Measurements from ENCODE around the gene CLCNKA.
"Not testable (repeated sequence)": the region's sequence is repeated elsewhere in the genome, so short reads cannot be mapped to it uniquely, and the experiment has no call there.

CLCNKA gene

DNA sequence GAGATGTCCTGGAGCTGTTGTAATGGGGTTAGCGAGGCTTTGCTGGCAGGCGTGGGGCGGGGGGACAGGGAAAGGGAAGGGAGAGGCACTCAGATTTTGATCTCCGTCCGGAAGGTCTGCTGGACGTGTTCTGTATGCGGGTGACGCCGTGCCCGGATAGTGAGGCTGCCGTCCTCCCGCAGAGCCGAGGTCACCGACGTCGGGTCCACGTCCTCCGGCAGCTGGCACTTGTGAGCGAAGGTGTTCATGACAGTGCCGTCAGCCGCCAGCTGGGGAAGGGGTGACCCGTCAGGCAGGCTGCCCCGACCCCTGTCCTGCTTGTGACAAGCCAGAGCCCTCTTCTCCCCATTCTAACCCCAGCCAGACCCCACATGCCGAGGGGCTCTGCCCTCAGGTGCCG, 6.3 kb upstream of the CLCNKA start:
- DNase-seq: no peak
- in situ Hi-C loops (cut with MboI; ENCODE audit: low pct_unique_long_range_greater_than_20kb, low sequenced_read_pairs): no loop called here

DNA sequence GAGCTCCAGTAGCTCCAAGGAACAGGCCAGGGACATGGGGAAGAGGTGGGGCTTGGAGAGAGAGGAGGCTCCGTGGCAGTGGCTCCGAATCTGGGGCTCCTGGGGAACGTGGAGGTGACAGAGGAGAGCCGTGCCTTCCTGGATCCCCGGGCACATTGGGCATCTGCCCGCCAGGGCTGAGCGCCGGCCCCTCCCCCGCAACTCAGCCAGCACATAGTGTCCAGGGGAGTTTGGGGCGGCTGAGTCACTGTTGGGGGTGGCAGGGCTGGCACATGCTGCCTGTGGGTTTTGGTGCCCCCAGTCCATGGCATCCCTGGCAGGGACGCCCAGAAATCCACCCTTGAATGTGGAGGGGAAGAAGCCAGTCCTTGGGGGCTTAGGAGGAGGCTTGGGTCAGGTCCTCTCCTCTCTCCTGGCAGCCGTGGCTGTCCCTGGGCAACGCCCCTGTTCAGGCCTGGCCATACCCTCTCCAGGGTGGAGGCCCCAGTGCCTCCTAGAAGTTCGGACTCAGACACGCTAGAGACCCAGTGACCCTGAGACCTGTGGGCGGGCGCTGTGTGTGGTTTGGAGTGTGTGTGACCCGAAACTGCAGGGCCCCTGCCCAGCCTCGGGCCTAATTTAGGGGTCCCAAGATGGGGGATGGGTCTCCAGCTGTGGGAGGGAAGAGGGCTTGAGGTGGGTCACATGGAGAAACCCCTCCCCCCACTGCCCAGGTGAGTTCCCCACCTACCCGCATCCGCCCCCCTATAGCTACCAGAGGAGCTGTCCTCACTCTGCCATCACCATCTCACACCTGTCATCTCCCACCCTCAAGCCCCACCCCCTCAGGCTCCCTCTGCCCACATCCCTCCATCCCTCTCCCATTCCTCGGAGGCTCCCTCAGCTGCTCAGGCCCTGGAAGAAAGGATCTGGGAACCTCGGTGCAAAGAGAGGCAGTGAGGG, 5.6 kb upstream of the CLCNKA start:
- in situ Hi-C loops (cut with MboI; ENCODE audit: low pct_unique_long_range_greater_than_20kb, low sequenced_read_pairs): no loop called here

DNA sequence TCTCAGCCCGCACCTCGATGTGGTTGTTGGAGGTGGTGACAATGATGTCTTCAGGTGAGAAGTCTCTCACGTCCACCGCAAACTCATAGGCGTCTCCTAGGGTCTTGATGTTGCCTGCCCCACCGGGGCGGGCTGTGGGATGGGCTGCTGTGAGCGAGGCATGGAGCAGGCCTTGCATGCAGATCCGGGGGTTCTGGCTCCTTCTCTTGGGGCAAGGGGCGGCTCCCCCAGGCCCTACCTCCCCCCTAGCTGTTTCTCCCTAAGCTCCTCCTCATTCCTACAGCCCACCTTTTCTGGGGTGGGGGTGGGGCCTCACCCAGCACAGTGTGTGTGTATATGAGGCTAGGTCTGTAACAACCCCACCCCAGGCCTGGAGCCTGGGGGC, 4.8 kb upstream of the CLCNKA start:
- in situ Hi-C loops (cut with MboI; ENCODE audit: low pct_unique_long_range_greater_than_20kb, low sequenced_read_pairs): no loop called here
- DNase-seq: no peak

More for the DNA sequence above, 5.6 kb upstream of the CLCNKA start:
- no peak for DNase-seq

DNA sequence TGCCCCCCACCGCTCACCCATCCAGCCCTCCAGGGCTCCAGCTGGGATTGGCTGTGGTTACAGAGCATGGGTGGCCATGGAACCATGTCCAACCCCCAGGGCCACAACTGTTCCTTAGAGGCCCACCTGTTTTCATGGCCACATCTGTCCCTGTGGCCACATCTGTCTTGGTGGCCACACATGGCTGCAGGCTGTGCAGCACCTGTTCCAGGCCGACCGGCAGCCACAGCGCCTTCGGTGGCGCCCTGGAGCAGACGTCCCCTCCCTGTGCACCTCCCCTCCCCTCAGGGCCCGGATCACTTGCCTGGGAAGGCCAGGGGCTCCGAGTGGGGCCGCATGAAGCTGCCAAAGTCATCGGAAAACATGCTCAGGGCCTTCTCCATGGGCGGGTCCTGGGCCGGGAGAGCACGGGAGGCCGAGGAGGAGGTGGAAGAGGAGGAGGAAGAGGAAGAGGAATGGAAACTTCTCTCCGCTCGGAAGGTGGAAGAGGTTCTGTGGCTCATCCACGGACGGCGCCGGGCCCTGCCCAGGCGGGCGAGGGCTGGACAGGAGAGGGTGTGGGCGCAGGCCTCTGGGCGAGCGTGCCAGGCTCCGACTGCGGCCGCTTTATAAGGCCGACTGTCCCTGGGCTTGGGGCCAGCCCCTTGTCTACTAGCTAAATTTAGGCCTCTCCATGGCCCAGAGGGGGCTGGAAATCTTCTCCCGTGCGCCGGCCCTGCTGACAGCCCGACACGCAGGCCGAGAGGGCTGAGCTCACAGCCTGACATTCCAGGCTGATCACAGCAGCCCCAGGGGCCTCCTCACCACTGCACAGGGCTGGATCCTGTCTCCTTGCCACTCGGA, 4.2 kb upstream of the CLCNKA start, which contains the start of gene HSPB7:
Gene HSPB7, minus strand, starts transcription at position 583 of the 843 bp plus-strand sequence. Its CDS starts 80 bp downstream, at position 503.
- DNase-seq: no peak
- in situ Hi-C loops (cut with MboI; ENCODE audit: low pct_unique_long_range_greater_than_20kb, low sequenced_read_pairs): no loop called here

DNA sequence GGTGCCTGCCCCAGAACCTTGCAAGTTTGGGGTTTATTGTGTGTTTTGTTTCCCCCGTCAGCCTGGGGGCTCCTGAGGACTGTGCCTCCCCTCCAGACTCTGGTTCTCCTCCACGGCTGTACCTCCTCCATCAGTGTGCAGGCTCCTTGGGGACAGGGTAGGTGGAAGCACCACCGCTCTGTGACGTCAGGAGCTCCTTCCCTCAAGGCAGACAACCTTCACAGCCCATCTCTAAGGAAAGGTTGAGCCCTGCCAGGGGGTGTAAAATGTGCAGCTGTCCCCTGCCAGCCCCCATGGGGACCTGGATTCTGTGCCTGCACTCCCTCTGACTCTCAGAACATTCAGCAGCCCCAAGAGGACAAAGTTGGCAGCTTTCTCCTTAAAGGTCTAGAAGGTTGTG, 3.5 kb upstream of the CLCNKA start:
- in situ Hi-C loops (cut with MboI; ENCODE audit: low pct_unique_long_range_greater_than_20kb, low sequenced_read_pairs): no loop called here
- DNase-seq: no peak

DNA sequence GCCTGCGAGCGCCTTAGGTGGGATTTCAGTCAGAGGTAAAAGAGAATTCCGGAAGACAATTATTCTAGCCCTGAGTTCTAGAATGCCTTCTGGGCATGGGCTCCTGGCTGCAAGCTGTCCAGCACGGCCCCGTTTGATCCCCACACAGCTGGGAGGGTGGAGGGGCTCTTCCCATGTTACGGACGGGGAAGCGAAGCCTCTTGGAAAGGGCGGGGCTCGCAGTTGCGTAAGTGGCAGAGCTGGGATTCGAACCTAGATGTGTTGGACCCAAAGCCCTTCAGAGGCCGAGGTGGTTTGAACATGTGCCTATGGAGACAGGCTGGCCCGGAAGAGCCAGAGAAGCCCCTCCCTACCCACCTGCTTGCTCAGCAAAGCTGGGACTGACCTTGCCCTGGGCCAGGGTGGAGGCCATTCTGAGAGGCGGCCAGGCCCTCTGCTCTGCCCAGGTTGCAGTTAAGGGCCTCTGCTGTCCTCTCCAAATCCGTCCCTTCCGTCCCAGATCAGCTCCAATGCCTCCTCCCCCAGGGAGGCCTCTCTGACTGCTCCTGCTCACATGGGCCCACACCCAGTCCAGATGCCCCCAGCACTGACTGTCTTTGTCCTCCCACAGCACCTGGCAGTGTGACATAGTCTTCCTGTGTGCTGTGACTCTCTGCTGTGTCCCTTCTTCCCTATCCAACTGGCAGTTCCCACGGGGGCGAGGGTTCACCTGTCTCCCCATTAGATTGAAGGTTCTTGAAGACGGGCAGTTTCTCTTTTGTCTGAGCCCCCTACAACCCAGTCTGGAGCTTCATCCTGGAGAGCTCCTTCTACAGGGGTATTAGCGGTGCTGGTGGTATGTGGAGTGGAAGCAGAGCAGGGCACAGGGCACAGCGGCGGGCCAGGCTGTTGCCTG, 2.8 kb upstream of the CLCNKA start:
- no peak for DNase-seq
- in situ Hi-C loops (cut with MboI; ENCODE audit: low pct_unique_long_range_greater_than_20kb, low sequenced_read_pairs): no loop called here

DNA sequence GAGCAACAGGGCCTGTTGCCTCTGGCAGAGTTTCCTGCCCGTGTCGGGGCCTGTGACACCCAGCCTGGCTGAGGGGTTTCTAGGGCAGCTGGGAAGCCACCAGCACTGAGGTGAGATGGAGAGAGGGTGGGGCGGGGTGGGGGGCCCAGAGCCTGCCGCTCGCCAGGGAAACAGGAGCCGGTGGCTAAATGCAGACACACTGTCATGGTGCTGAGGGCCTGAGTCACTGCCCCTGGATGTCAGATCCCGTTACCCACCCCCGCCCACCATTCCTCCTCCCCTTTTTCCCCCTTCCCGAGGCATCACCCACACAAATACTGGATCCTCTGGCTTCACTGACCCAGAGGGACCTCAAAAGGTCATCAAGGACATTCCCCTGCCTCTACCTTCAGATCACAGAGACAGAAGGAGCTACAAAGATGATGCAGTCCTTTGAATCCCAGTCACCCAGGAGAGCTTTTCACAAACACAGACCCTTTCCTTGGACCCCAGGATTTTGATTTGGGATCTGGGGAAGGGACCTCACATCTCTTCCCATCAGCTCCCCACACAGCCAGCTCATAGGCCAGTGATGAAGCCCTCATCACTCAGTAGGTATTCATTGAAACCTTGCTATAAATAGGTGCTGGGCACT, 2.1 kb upstream of the CLCNKA start:
- in situ Hi-C loops (cut with MboI; ENCODE audit: low pct_unique_long_range_greater_than_20kb, low sequenced_read_pairs): no loop called here

DNA sequence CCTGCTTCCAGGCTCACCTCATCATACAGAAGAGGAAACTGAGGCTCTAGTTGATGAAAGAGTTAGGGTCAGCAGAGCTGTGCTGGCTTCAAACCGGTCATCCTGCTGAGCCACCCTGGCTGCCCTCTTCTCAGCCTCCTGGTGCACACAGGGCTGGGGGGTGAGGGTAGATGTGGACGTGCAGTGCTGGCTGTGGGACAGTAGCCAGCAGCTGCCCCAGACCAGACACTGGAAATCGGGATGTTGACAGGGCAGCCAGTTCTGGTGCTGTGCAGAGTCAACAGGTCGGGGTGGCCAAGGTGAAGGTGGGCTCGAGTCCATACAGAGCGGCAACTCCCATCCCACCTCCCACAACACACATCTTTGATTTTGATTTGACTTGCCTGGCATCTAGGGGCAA, 1.5 kb upstream of the CLCNKA start:
- in situ Hi-C loops (cut with MboI; ENCODE audit: low pct_unique_long_range_greater_than_20kb, low sequenced_read_pairs): no loop called here

More for the DNA sequence above, 2.1 kb upstream of the CLCNKA start:
- no peak for DNase-seq

DNA sequence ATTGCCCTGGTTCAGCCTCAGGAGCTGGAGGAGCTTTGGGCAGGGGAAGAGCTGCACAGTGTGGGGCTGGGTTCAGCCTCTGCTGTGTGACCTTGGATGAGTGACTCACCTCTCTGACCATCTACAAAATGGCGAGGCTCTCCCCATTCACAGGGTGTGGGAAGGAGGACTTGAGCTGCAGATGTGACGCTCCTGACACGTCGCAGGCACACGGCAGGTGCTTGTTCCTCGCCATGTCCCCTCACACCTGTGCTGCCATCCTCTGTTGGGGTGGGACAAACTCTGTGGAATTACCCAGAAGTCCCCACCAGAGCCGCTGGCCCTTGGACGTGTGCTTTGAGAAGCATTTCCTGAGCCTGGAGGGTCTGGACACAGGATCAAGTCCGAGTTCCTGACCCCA, 958 bp upstream of the CLCNKA start:
- DNase-seq; in situ Hi-C loops (cut with MboI; ENCODE audit: low pct_unique_long_range_greater_than_20kb, low sequenced_read_pairs): not testable (repeated sequence)

More for the DNA sequence above, 1.5 kb upstream of the CLCNKA start:
- DNase-seq: no peak

DNA sequence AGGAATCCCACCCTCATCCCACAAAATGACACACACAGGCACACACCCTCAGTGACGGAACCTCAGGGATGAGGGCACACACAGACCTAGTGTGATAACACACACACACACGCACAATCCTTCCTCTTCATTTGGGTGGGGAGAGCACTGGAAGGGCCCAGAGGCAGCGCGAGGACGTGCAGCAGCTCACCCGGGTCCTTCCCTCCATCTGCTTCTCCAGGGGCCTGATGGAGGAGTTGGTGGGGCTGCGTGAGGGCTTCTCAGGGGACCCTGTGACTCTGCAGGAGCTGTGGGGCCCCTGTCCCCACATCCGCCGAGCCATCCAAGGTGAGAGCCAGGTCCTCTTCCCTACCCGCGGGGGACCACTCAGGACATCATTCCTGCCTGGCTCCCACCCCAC, 557 bp downstream of the CLCNKA start:
- in situ Hi-C loops (cut with MboI; ENCODE audit: low pct_unique_long_range_greater_than_20kb, low sequenced_read_pairs): no loop called here
- no peak for DNase-seq

DNA sequence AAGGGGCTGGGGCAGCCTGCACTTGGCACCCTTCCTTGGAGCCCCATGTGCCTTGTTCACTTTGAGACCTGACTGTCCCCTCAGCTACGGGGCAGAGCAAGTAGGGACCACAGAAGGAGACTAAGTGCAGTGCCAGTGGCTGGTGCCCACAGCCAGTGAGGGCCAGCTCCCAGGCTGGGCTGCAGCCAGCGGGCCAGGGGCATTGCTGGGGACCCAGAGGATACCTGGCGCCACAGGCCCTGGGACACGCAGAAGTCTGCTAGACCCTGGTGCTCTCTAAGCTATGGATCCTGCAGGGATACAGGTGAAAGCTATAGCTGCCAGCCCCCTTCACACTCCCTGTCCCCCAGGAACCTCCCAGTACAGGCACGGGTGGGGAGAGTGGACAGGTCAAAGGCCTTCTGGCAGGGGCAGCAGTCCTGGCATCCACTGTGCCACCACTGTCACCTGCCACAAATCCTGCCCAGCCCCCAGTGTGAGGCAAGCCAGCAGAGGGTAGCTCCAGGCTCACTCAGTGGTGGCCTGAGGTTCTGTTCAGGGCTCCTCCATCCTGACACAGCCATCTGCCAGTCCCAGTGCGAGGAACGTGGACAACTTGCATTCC, 1.3 kb downstream of the CLCNKA start:
- in situ Hi-C loops (cut with MboI; ENCODE audit: low pct_unique_long_range_greater_than_20kb, low sequenced_read_pairs): no loop called here
- DNase-seq: no peak

DNA sequence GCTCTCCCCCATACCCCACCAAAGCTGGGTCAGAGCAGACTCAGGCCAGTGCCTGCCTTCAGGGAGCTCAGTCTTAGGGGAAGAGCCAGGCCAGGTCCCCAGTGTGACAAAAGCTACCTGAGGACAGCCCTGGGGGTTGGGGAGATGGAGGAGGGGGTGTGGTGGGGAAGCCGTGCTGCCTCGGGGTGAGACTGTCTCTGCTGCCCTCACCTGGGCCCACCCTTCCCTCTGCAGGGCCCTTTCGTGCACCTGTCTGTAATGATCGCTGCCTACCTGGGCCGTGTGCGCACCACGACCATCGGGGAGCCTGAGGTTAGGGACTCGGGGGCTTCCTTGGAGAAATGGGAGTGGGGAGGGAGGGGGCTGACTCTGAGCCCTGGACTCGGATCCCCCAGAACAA, 4.5 kb downstream of the CLCNKA start:
- DNase-seq; in situ Hi-C loops (cut with MboI; ENCODE audit: low pct_unique_long_range_greater_than_20kb, low sequenced_read_pairs): not testable (repeated sequence)

DNA sequence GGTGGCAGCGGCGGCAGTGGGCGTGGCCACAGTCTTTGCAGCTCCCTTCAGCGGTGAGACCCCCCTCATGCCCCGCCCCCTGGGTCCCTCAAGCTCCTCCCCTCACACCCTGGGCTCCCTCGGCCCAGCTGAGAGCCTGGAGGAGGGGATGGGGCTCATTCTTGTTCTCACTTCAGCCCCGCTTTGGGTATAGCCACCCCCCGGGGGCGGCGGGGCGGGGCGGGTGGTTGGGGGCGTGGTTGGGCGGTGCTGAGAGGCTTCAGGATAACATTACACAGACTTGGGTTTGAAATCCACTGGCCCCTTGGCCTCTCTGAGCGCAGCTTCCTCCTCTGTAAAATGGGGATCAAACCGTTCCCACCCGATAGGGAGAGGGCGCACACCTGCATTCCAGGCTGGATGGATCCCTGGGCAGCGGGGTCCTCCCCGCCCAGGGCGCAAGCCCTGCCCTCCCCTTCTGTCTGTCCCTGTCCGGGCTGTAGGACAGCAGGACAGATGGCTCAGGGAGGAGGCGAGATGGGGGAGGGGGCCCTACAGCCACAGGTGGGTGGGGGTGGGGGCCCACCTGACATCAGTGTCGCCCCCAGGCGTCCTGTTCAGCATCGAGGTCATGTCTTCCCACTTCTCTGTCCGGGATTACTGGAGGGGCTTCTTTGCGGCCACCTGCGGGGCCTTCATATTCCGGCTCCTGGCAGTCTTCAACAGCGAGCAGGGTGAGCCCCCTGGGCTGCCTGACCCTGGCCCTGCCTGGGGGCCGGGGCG, 5.1 kb downstream of the CLCNKA start:
- in situ Hi-C loops (cut with MboI; ENCODE audit: low pct_unique_long_range_greater_than_20kb, low sequenced_read_pairs): no loop called here
- DNase-seq: no peak

DNA sequence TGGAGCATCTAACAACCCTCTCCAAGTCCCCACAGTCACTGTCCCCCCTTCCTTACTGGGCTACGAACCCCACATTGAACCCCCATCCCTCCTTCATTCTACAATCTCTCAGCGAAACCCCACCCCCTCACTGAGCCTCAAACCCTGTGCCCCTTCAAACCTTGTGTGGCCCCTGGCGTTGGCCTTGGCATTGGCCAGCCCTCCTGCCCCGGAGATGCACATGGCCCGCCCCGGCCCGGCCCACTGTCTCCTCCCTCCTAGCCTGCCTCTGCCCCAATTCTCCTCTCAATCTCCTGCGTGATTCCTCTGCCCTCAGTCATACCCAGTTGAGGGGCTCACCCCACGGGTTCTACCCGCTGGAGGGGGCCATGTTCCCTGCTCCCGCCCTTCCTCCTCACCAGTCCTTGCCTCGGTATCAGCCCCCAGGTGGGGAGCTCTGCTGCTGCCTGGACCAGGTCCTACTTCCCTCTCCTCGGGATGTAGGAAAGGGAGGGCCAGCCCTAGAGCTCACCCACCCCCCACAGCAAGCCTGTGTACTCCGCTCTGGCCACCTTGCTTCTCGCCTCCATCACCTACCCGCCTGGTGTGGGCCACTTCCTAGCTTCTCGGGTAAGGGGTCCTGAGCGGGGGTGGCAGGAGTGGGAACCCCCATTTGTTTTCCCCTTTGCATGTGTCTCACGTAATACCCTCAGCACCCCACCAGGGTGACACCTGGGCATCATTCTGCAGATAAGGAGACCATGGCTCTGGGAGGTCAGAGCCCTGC, 6.6 kb downstream of the CLCNKA start:
- DNase-seq: no peak
- in situ Hi-C loops (cut with MboI; ENCODE audit: low pct_unique_long_range_greater_than_20kb, low sequenced_read_pairs): no loop called here

DNA sequence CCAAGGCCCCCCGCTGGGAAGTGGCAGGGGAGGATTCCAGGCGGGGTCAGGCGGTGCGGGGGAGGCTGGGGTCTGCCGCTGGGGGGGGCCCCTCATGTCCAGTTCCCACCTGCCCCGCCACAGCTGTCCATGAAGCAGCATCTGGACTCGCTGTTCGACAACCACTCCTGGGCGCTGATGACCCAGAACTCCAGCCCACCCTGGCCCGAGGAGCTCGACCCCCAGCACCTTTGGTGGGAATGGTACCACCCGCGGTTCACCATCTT, 7.1 kb downstream of the CLCNKA start:
- in situ Hi-C loops (cut with MboI; ENCODE audit: low pct_unique_long_range_greater_than_20kb, low sequenced_read_pairs); DNase-seq: not testable (repeated sequence)

DNA sequence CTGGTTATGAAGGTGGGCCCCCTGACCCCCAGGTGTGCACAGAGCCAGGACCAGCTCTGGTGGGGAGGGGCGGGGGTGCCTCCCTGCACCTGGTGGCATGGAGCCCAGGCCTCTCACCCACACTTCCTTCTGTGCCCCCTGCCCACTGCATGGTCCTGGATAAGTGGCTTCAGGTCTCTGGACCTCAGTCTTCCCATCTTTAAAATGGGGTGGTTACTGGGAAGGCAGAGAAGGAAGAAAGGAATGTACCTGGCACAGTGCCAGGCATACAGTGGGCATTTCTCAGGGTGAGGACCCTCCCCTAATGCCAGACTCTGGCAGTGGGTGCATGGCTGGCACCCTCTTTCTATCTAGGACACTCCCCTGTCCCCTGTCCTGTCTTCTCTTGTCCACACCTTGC, 7.5 kb downstream of the CLCNKA start:
- DNase-seq: no peak
- in situ Hi-C loops (cut with MboI; ENCODE audit: low pct_unique_long_range_greater_than_20kb, low sequenced_read_pairs): no loop called here

DNA sequence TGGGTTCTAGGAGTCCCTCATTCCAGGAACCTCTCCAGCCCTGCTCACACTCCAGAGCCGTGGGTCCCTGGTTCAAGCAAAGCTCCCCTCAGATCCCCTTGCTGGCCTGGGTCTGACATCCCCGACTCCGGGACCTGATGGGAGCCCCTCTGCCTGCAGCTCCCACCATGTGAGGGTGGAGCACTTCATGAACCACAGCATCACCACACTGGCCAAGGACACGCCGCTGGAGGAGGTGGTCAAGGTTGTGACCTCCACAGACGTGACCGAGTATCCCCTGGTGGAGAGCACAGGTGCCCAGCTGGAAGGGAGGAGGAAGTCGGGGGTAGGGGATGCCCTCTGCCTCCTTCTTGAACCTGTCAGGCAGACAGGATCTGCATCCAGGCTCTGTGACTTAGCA, 9.7 kb downstream of the CLCNKA start:
- in situ Hi-C loops (cut with MboI; ENCODE audit: low pct_unique_long_range_greater_than_20kb, low sequenced_read_pairs): no loop called here
- no peak for DNase-seq
